ENCODE data around the gene NUDC.

GRCh38 chr1:26938659-26939025 is 17.1 kb downstream of the NUDC start:
- TF ChIP-seq CTCF (IDR thresholded peaks at IDR 0.05) (no peak), POLR2A (IDR thresholded peaks at IDR 0.05) (no peak)

All from body of pancreas (tissue), 4 donors.